B cell (primary cell): ENCODE results near the gene DOP1B. TPM values are rescaled to one million over a fixed set of nuclear protein-coding genes. Genes with fewer than 3 reads are reported as not detected.

Experiments used
- ATAC-seq: fragments of 200-7000 bp; cut with Tn5 transposase; one replicate; pipeline ENCODE4 v1.10.0; 2021; ENCODE audit warnings: low read depth, mild to moderate bottlenecking, moderate number of reproducible peaks, moderate library complexity
- CTCF ChIA-PET: fragments of 350-600 bp; sonication (Branson Sonifier 250); formaldehyde crosslinking; loops from one replicate; lab custom pipeline; 2021; ENCODE audit warnings: antibody characterized with exemption, inconsistent platforms; lab: Charles Lee
- POLR2A ChIA-PET: fragments of 350-600 bp; sonication (Branson Sonifier 250); formaldehyde crosslinking; loops from one replicate; lab custom pipeline; 2021; ENCODE audit warnings: antibody characterized with exemption; lab: Charles Lee
- DNase-seq: peaks from one replicate; pipeline ENCODE4 v3.0.0; 2013
- H2AFZ ChIP-seq: 2 replicates; pipeline ENCODE4 v1.6.1; 2012; ENCODE audit warnings: mild to moderate bottlenecking, low read depth, low read length; ENCODE audit not compliant: insufficient read depth, poor library complexity, severe bottlenecking
- H3K27ac ChIP-seq, 2 donors: 1 replicate in 1 of 2; 2 replicates in 1 of 2; pipeline ENCODE4 v1.5.1; 2012 to 2013; ENCODE audit warnings: low read length in 2 of 2, mild to moderate bottlenecking in 2 of 2, moderate library complexity in 1 of 2
- H3K27me3 ChIP-seq, 4 experiments: fragments of 200-600 bp in 1 of 4; sonication (generic) in 1 of 4; replicated peaks in 1 of 4; 1 replicate in 2 of 4; 2 replicates in 2 of 4; pipeline versions ENCODE4 v1.6.1 to v1.7.0; 2013 to 2016; ENCODE audit warnings: low read length in 3 of 4, mild to moderate bottlenecking in 2 of 4, mixed read lengths in 1 of 4, moderate library complexity in 1 of 4; ENCODE audit not compliant: insufficient read depth in 4 of 4, control insufficient read depth in 3 of 4; ENCODE audit errors: control extremely low read depth in 1 of 4
- H3K36me3 ChIP-seq, 2 experiments: replicated peaks in 1 of 2; 1 replicate in 1 of 2; 2 replicates in 1 of 2; pipeline versions ENCODE4 v1.6.1 to v1.7.1; 2013; ENCODE audit warnings: low read length in 1 of 2; ENCODE audit not compliant: insufficient read depth in 2 of 2, control insufficient read depth in 1 of 2; ENCODE audit errors: control extremely low read depth in 1 of 2, extremely low read depth in 1 of 2
- H3K4me1 ChIP-seq, 2 donors: fragments of 200-600 bp in 1 of 2; sonication (generic) in 1 of 2; 1 replicate in 1 of 2; 2 replicates in 1 of 2; pipeline versions ENCODE4 v1.5.1 to v1.6.1; 2013 to 2017; ENCODE audit warnings: low read length in 2 of 2; ENCODE audit not compliant: control insufficient read depth in 2 of 2, insufficient read depth in 2 of 2
- H3K4me2 ChIP-seq: replicated peaks from 2 replicates; pipeline ENCODE3; 2012; ENCODE audit warnings: mild to moderate bottlenecking, low read depth, low read length; ENCODE audit not compliant: poor library complexity, severe bottlenecking
- H3K4me3 ChIP-seq, 5 experiments: fragments of 200-600 bp in 1 of 5; sonication (generic) in 1 of 5; 1 replicate in 3 of 5; 2 replicates in 2 of 5; pipeline versions ENCODE4 v1.5.1 to v1.7.0; 2011 to 2016; ENCODE audit warnings: low read length in 4 of 5, mild to moderate bottlenecking in 4 of 5, low read depth in 2 of 5, control low read depth in 1 of 5, moderate library complexity in 1 of 5; ENCODE audit not compliant: insufficient read depth in 1 of 5; ENCODE audit errors: control extremely low read depth in 1 of 5, extremely low read depth in 1 of 5
- H3K79me2 ChIP-seq: fragments of 200-600 bp; sonication (generic); one replicate; pipeline ENCODE4 v1.6.0; 2016; ENCODE audit warnings: low read length; ENCODE audit not compliant: control insufficient read depth, insufficient read depth
- H3K9ac ChIP-seq: fragments of 200-600 bp; sonication (generic); 2 replicates; pipeline ENCODE4 v1.6.1; 2017; ENCODE audit warnings: mild to moderate bottlenecking, low read length, moderate library complexity
- H3K9me3 ChIP-seq, 3 donors: one replicate each; pipeline versions ENCODE4 v1.6.1 to v1.7.1; 2013; ENCODE audit warnings: low read length in 2 of 3; ENCODE audit not compliant: control insufficient read depth in 2 of 3, insufficient read depth in 1 of 3; ENCODE audit errors: control extremely low read depth in 1 of 3
- H4K20me1 ChIP-seq: 2 replicates; pipeline ENCODE4 v1.6.0; 2012; ENCODE audit warnings: mild to moderate bottlenecking, low read length; ENCODE audit not compliant: insufficient read depth, control insufficient read depth, poor library complexity, severe bottlenecking
- H3K27ac Mint-ChIP-seq: one replicate; pipeline ENCODE4 v1.8.0; 2021; ENCODE audit warnings: mixed read lengths
- H3K27me3 Mint-ChIP-seq: one replicate; pipeline ENCODE4 v1.8.0; 2021; ENCODE audit warnings: mixed read lengths
- H3K4me1 Mint-ChIP-seq: one replicate; pipeline ENCODE4 v1.8.0; 2021; ENCODE audit warnings: mixed read lengths
- H3K4me3 Mint-ChIP-seq: one replicate; pipeline ENCODE4 v1.8.0; 2021; ENCODE audit warnings: mixed read lengths
- H3K9me3 Mint-ChIP-seq: one replicate; pipeline ENCODE4 v1.8.0; 2022; ENCODE audit warnings: mixed read lengths; ENCODE audit not compliant: insufficient read depth
- CTCF ChIP-seq: fragments of 200-600 bp; IDR thresholded peaks from one replicate; pipeline ENCODE4 v1.8.0; 2022; ENCODE audit warnings: antibody characterized with exemption, mild to moderate bottlenecking
- EZH2 ChIP-seq: IDR thresholded peaks from 2 replicates; pipeline ENCODE4 v1.6.1; 2012; ENCODE audit warnings: borderline replicate concordance, low read depth, mild to moderate bottlenecking, moderate library complexity, low read length; ENCODE audit not compliant: insufficient read depth, poor library complexity, severe bottlenecking
- WGBS: methylation state at CpG from one replicate; pipeline ENCODE4 v1.1.5; 2013; ENCODE audit warnings: missing lambda C conversion rate; ENCODE audit not compliant: insufficient coverage; 5-methylcytosine and 5-hydroxymethylcytosine counted together
- intact Hi-C: fragments of 100-400 bp; cut with micrococcal nuclease; formaldehyde crosslinking; loops from one replicate; pipeline ENCODE4 v1.10.0; 2022
- polyA plus RNA-seq: library from polyadenylated mRNA; depleted of rRNA; stranded (reverse); fragments of >200 nt; gene quantifications from 2 replicates; pipeline ENCODE4 v1.2.3, GENCODE V29; 2012
- total RNA-seq, 2 donors: library from RNA; stranded (reverse); fragments of 120-200 nt in 1 of 2; gene quantifications; 1 replicate in 1 of 2; 2 replicates in 1 of 2; pipeline versions ENCODE4 v1.2.3 to v1.2.4, GENCODE V29; 2013 to 2022

The DOP1B gene
- total and polyA plus RNA-seq, 2 donors (not counting 1 experiment from before 2014, with no cell fraction given), result 31.3 to 44.2 TPM

DNA sequence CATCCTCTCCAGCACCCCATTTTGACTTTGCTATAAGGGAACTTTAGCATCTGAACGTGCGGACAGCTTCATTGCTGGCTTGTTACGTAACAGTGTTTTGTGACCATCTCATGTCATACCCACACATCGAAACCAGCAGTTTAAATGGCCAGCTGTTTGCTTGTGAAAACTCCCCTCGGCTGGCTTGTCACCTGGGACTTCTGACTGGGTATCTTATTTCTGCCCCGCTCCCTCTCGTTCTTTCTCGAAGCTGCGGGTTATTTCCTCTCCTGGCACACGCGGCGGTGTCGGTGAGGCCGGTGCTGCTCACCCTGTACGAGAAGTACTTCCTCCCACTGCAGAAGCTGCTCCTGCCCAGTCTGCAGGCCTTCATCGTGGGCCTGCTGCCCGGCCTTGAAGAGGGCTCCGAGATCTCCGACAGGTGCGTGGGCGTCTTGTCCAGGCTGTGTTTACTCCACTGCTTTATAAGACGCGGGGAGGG, 43.5 kb downstream of the DOP1B start:
- Histone ChIP-seq H3K27me3 (no peaks in the 10 kb centered on the region), H3K36me3 (peaks cover 0 to 48% of the 10 kb centered on the region in 2 experiments), H2AFZ (no peak overlapping the region), H3K4me3 (no peak overlapping the region), H3K4me1 (no peaks in the 10 kb centered on the region), H3K27ac (no peak overlapping the region), H3K9ac (no peak overlapping the region), H3K4me2 (no peak overlapping the region), H3K9me3 (no peaks in the 10 kb centered on the region), H4K20me1 (peaks cover 7% of the 10 kb centered on the region), H3K79me2 (peaks cover 6% of the 10 kb centered on the region)
- Mint-ChIP-seq H3K27me3 (no peaks in the 10 kb centered on the region), H3K4me1 (no peaks in the 10 kb centered on the region), H3K4me3 (no peak overlapping the region), H3K9me3 (no peaks in the 10 kb centered on the region), H3K27ac (no peak overlapping the region)
- DNase-seq (no peak), ATAC-seq (no peak)
- POLR2A ChIA-PET, result no interaction called here
- 96% methylated on average over 23 of the region's 23 CpGs for WGBS
- CTCF ChIA-PET, result no interaction called here
- TF ChIP-seq CTCF (no peak), EZH2 (no peak)
- intact Hi-C loops, result no loop called here

- Mint-ChIP-seq H3K9me3 (no peaks in the 10 kb centered on the region), H3K4me1 (no peaks in the 10 kb centered on the region), H3K4me3 (no peak overlapping the region), H3K27me3 (no peaks in the 10 kb centered on the region), H3K27ac (peak overlapping the region; percentile 43)
- Histone ChIP-seq H3K36me3 (peaks cover 0 to 36% of the 10 kb centered on the region in 2 experiments), H3K4me1 (no peaks in the 10 kb centered on the region), H3K9me3 (no peaks in the 10 kb centered on the region), H3K4me3 (no peak overlapping the region), H2AFZ (no peak overlapping the region), H3K27ac (no peak overlapping the region), H3K79me2 (no peaks in the 10 kb centered on the region), H3K27me3 (no peaks in the 10 kb centered on the region), H4K20me1 (no peaks in the 10 kb centered on the region), H3K9ac (no peak overlapping the region), H3K4me2 (no peak overlapping the region)
- ATAC-seq (no peak), DNase-seq (no peak)
- intact Hi-C loops, result no loop called here
- CTCF ChIA-PET, result interaction anchor here (1.9 kb wide), 1 partner anchor 62 kb away, joined by 8 read pairs; no protein-coding TSS in a partner anchor
- 95% methylated on average over 8 of the region's 10 CpGs for WGBS
- TF ChIP-seq EZH2 (no peak), CTCF (no peak)
- POLR2A ChIA-PET, result no interaction called here
These were observed 46.3 kb downstream of the DOP1B start for GRCh38 chr21:36202726-36203602.
